ENCODE measurements around the gene NEU4. TPM values are rescaled to one million over a fixed set of nuclear protein-coding genes. Genes with fewer than 3 reads are reported as not detected.

The NEU4 gene
- total RNA-seq, 1 experiment from 2014 or later: 2.2 TPM

DNA sequence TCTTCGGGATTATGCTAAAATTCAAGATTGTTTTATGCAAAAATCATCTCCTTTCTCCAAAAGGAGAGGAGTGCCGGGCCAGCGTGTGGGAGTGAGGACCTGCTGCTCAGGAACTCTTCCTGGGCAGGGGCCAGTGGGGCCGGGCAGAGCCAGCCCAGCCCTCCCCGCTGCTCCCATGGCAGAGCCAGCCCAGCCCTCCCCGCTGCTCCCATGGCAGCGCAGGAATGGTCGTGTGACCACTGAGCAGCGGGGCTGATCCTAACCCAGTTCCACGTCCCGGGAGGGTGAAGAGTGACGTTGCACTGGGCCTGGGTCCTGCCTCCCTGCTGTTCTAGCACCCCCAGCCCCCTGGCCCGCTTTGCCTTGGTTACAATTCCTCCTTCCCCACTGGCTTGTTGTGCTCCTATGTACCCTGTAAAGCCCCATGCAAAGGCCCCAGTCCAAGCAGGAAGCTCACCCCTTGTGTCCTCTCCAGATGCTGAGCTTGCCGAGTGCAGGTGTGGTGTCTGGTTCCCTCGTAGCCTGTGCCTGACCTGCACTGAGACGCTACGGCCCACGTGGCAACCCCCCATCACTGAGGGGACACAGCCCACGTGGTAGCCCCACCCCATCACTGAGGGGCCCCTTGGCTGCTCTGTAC lies 11.4 kb upstream of the NEU4 start:
- Mint-ChIP-seq H3K27ac (no peak overlapping the region), H3K36me3 (no peaks in the 10 kb centered on the region), H3K27me3 (ENCODE audit: low read depth) (peaks cover under 1% of the 10 kb centered on the region), H3K4me1 (peaks cover 9% of the 10 kb centered on the region), H3K4me3 (no peak overlapping the region), H3K9me3 (peaks cover 3% of the 10 kb centered on the region; the same call in 1 of the 2 replicates)
- CTCF ChIA-PET: no interaction called here
- TF ChIP-seq ZNF138 (CRISPR knock-in tag; conservative IDR thresholded peaks at IDR 0.05) (no peak), ZNF121 (CRISPR knock-in tag; IDR thresholded peaks at IDR 0.05) (no peak), HMGA2 (CRISPR knock-in tag; IDR thresholded peaks at IDR 0.05) (no peak), PRRX2 (CRISPR knock-in tag; IDR thresholded peaks at IDR 0.05) (no peak), ATF1 (CRISPR knock-in tag; IDR thresholded peaks at IDR 0.05) (no peak), RORB (CRISPR knock-in tag; IDR thresholded peaks at IDR 0.05) (no peak)
- TF ChIP-seq, protein P1, sequence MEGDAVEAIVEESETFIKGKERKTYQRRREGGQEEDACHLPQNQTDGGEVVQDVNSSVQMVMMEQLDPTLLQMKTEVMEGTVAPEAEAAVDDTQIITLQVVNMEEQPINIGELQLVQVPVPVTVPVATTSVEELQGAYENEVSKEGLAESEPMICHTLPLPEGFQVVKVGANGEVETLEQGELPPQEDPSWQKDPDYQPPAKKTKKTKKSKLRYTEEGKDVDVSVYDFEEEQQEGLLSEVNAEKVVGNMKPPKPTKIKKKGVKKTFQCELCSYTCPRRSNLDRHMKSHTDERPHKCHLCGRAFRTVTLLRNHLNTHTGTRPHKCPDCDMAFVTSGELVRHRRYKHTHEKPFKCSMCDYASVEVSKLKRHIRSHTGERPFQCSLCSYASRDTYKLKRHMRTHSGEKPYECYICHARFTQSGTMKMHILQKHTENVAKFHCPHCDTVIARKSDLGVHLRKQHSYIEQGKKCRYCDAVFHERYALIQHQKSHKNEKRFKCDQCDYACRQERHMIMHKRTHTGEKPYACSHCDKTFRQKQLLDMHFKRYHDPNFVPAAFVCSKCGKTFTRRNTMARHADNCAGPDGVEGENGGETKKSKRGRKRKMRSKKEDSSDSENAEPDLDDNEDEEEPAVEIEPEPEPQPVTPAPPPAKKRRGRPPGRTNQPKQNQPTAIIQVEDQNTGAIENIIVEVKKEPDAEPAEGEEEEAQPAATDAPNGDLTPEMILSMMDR (IDR thresholded peaks at IDR 0.05): no peak
- TF ChIP-seq, protein P2, sequence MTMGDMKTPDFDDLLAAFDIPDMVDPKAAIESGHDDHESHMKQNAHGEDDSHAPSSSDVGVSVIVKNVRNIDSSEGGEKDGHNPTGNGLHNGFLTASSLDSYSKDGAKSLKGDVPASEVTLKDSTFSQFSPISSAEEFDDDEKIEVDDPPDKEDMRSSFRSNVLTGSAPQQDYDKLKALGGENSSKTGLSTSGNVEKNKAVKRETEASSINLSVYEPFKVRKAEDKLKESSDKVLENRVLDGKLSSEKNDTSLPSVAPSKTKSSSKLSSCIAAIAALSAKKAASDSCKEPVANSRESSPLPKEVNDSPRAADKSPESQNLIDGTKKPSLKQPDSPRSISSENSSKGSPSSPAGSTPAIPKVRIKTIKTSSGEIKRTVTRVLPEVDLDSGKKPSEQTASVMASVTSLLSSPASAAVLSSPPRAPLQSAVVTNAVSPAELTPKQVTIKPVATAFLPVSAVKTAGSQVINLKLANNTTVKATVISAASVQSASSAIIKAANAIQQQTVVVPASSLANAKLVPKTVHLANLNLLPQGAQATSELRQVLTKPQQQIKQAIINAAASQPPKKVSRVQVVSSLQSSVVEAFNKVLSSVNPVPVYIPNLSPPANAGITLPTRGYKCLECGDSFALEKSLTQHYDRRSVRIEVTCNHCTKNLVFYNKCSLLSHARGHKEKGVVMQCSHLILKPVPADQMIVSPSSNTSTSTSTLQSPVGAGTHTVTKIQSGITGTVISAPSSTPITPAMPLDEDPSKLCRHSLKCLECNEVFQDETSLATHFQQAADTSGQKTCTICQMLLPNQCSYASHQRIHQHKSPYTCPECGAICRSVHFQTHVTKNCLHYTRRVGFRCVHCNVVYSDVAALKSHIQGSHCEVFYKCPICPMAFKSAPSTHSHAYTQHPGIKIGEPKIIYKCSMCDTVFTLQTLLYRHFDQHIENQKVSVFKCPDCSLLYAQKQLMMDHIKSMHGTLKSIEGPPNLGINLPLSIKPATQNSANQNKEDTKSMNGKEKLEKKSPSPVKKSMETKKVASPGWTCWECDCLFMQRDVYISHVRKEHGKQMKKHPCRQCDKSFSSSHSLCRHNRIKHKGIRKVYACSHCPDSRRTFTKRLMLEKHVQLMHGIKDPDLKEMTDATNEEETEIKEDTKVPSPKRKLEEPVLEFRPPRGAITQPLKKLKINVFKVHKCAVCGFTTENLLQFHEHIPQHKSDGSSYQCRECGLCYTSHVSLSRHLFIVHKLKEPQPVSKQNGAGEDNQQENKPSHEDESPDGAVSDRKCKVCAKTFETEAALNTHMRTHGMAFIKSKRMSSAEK (CRISPR knock-in tag; IDR thresholded peaks at IDR 0.05; ENCODE audit: borderline replicate concordance): no peak
- ATAC-seq: no peak
- POLR2A ChIA-PET: no interaction called here
- DNase-seq (ENCODE audit: low spot score): no peak

DNA sequence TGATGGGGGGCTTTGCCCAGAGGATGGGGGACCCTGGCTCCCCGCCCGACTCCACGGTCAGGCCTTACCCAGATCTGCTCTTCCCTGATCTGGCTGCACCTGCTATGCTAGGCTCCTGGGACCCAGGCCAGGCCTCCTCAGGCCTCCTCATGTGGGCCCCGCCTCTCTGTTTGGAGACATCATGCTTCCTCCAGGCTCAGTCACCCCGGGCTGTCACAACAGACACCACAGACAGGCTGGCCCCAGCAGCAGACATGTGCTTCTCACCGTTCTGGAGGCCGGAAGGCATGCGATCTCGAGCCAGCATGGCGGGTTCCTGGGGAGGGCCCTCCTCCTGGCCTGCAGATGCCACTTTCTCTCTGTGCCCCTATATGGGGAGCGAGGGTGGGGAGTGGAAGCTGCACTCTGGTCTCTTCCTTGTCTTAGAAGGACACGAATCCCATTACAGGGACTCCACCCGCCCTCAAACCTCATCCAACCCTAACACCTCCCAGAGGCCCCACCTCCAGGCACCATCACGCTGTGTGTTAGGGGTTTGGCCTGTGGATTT lies 10.8 kb upstream of the NEU4 start:
- H3K36me3 Mint-ChIP-seq: no peaks in the 10 kb centered on the region
- no peak for ATAC-seq
- no peak overlapping the region for H3K27ac Mint-ChIP-seq
- peaks cover 3% of the 10 kb centered on the region; the same call in 1 of the 2 replicates for H3K9me3 Mint-ChIP-seq
- H3K27me3 Mint-ChIP-seq (ENCODE audit: low read depth): peaks cover 7% of the 10 kb centered on the region
- POLR2A ChIA-PET: no interaction called here
- peak; percentile 14 for DNase-seq (ENCODE audit: low spot score)
- CTCF ChIA-PET: no interaction called here
- H3K4me1 Mint-ChIP-seq: peaks cover 3% of the 10 kb centered on the region
- TF ChIP-seq, protein P3, sequence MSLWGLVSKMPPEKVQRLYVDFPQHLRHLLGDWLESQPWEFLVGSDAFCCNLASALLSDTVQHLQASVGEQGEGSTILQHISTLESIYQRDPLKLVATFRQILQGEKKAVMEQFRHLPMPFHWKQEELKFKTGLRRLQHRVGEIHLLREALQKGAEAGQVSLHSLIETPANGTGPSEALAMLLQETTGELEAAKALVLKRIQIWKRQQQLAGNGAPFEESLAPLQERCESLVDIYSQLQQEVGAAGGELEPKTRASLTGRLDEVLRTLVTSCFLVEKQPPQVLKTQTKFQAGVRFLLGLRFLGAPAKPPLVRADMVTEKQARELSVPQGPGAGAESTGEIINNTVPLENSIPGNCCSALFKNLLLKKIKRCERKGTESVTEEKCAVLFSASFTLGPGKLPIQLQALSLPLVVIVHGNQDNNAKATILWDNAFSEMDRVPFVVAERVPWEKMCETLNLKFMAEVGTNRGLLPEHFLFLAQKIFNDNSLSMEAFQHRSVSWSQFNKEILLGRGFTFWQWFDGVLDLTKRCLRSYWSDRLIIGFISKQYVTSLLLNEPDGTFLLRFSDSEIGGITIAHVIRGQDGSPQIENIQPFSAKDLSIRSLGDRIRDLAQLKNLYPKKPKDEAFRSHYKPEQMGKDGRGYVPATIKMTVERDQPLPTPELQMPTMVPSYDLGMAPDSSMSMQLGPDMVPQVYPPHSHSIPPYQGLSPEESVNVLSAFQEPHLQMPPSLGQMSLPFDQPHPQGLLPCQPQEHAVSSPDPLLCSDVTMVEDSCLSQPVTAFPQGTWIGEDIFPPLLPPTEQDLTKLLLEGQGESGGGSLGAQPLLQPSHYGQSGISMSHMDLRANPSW (CRISPR knock-in tag; conservative IDR thresholded peaks at IDR 0.05; ENCODE audit: low read depth): no peak
- TF ChIP-seq, protein P4, sequence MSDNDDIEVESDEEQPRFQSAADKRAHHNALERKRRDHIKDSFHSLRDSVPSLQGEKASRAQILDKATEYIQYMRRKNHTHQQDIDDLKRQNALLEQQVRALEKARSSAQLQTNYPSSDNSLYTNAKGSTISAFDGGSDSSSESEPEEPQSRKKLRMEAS (CRISPR knock-in tag; IDR thresholded peaks at IDR 0.05): no peak
- TF ChIP-seq KAT7 (CRISPR knock-in tag; IDR thresholded peaks at IDR 0.05; ENCODE audit: borderline replicate concordance) (no peak), GTF2I (CRISPR knock-in tag; conservative IDR thresholded peaks at IDR 0.05) (no peak), ZNF671 (CRISPR knock-in tag; IDR thresholded peaks at IDR 0.05) (no peak)
- TF ChIP-seq, protein P5, sequence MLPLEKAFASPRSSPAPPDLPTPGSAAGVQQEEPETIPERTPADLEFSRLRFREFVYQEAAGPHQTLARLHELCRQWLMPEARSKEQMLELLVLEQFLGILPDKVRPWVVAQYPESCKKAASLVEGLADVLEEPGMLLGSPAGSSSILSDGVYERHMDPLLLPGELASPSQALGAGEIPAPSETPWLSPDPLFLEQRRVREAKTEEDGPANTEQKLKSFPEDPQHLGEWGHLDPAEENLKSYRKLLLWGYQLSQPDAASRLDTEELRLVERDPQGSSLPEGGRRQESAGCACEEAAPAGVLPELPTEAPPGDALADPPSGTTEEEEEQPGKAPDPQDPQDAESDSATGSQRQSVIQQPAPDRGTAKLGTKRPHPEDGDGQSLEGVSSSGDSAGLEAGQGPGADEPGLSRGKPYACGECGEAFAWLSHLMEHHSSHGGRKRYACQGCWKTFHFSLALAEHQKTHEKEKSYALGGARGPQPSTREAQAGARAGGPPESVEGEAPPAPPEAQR (CRISPR knock-in tag; IDR thresholded peaks at IDR 0.05): no peak
- H3K4me3 Mint-ChIP-seq: no peak overlapping the region
